GM12892 (cell line): ENCODE data around the gene ADA.

ENCODE experiments used
- POLR2AphosphoS5 ChIP-seq: IDR thresholded peaks from 2 replicates; pipeline ENCODE4 v1.6.1; 2011; ENCODE audit warnings: low read depth, low read length, control low read depth
- TAF1 ChIP-seq: IDR thresholded peaks from 2 replicates; pipeline ENCODE4 v1.6.1; 2011; ENCODE audit warnings: low read depth, mild to moderate bottlenecking, control low read depth, low read length, borderline replicate concordance

GRCh38 chr20:44600758-44601201 is 50.7 kb downstream of the ADA start:
- TF ChIP-seq TAF1 = no peak
- no peak for TF ChIP-seq POLR2AphosphoS5
